Upper lobe of right lung (tissue), 1 donor: ENCODE results near the gene EIF3K. TPM values are rescaled to one million over a fixed set of nuclear protein-coding genes. Genes with fewer than 3 reads are reported as not detected.
A peak's percentile ranks its signal among the peaks of the same experiment; 100 is the strongest.

Experiments used
- ATAC-seq: fragments of 200-7000 bp; cut with Tn5 transposase; one replicate; pipeline ENCODE4 v1.9.1; 2020; ENCODE audit warnings: mild to moderate bottlenecking, moderate library complexity
- DNase-seq: peaks from one replicate; pipeline ENCODE4 v3.0.0-alpha.2; 2020
- H3K27ac ChIP-seq: fragments of 200-600 bp; one replicate; pipeline ENCODE4 v1.8.0; 2022
- H3K27me3 ChIP-seq: fragments of 200-600 bp; one replicate; pipeline ENCODE4 v1.8.0; 2022; ENCODE audit warnings: mild to moderate bottlenecking
- H3K36me3 ChIP-seq: fragments of 200-600 bp; one replicate; pipeline ENCODE4 v1.8.0; 2022
- H3K4me1 ChIP-seq: fragments of 200-600 bp; one replicate; pipeline ENCODE4 v1.8.0; 2022
- H3K4me3 ChIP-seq: fragments of 200-600 bp; one replicate; pipeline ENCODE4 v1.8.0; 2022; ENCODE audit warnings: mild to moderate bottlenecking
- H3K9me3 ChIP-seq: fragments of 200-600 bp; one replicate; pipeline ENCODE4 v1.8.0; 2022
- intact Hi-C: fragments of 100-400 bp; cut with DNase I; formaldehyde crosslinking; loops from one replicate; pipeline ENCODE4 v1.11.0; 2022
- total RNA-seq: library from RNA; stranded (reverse); fragmentation: NEBNext Ultra II Directional; extraction: Animal tissue kit (Norgen Biotek cat#: 25700); gene quantifications from one replicate; pipeline ENCODE4 v1.2.1, GENCODE V29; 2021
- TF ChIP-seq, protein P1 (sequence below): fragments of 200-600 bp; IDR thresholded peaks from one replicate; pipeline ENCODE4 v1.8.0; 2022; ENCODE audit warnings: antibody characterized with exemption
- donor health status: DM: no; HTN: yes; CAD: no; lungs with severe emphysema.

The EIF3K gene
- total RNA-seq, 1 donor from 2014 or later, result 215 TPM

DNA sequence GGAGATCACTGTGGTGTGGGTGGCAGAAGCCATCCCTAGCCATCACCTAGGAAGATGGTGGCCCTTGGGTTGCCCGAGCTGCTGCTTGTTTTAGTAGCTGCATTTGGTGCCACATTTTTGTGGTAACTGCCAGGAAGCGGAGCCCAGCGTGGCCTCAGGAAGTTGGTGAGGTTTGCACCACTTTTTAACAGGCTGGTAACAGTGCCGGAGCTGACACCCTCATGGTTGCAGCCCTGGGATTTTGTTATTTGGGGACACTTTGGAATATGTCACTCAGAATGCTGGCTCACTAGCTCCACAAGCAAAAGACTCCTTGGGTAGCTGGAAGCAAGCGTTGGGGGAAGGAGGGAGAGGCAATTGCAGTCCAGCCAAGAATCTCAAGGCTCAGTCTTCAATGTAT is 50.6 kb downstream of the EIF3K start:
- intact Hi-C loops, result no loop called here
- Histone ChIP-seq H3K9me3 (no peaks in the 10 kb centered on the region), H3K4me1 (peaks cover 86% of the 10 kb centered on the region), H3K27ac (peak overlapping the region; percentile 90), H3K4me3 (no peak overlapping the region), H3K36me3 (no peaks in the 10 kb centered on the region), H3K27me3 (no peaks in the 10 kb centered on the region)
- ATAC-seq (no peak), DNase-seq (no peak)
- TF ChIP-seq, protein P1, sequence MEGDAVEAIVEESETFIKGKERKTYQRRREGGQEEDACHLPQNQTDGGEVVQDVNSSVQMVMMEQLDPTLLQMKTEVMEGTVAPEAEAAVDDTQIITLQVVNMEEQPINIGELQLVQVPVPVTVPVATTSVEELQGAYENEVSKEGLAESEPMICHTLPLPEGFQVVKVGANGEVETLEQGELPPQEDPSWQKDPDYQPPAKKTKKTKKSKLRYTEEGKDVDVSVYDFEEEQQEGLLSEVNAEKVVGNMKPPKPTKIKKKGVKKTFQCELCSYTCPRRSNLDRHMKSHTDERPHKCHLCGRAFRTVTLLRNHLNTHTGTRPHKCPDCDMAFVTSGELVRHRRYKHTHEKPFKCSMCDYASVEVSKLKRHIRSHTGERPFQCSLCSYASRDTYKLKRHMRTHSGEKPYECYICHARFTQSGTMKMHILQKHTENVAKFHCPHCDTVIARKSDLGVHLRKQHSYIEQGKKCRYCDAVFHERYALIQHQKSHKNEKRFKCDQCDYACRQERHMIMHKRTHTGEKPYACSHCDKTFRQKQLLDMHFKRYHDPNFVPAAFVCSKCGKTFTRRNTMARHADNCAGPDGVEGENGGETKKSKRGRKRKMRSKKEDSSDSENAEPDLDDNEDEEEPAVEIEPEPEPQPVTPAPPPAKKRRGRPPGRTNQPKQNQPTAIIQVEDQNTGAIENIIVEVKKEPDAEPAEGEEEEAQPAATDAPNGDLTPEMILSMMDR, result no peak

DNA sequence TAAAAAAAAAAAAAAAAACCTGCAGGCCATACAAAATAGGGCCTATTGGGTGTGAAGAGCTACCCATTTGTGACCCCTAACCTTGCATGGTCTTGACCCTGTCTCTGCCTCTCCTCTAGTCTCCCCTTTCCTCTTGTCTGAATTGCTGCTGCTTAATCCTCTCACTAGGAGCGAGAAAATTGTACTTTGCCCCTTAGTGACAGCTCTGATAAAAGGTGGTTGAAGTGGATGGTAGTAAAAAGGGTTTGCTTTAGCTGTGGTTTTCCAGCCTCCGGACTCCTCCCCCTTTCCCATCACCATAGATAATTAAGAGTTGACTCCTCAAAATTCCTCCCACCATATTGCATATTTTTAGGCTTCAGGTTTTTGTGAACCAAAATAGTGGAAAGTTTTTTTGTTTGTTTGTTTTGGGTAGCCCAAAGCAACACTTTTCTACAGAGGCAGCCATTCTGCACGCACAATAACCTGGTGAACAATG is 52.0 kb downstream of the EIF3K start:
- TF ChIP-seq, protein P1, result no peak
- H3K36me3 ChIP-seq, result no peaks in the 10 kb centered on the region
- H3K4me3 ChIP-seq, result no peak overlapping the region
- no peak for DNase-seq
- no peak for ATAC-seq
- intact Hi-C loops, result no loop called here
- H3K27me3 ChIP-seq, result no peaks in the 10 kb centered on the region
- H3K4me1 ChIP-seq, result peaks cover 86% of the 10 kb centered on the region
- H3K27ac ChIP-seq, result peak overlapping the region; percentile 36
- H3K9me3 ChIP-seq, result no peaks in the 10 kb centered on the region

DNA sequence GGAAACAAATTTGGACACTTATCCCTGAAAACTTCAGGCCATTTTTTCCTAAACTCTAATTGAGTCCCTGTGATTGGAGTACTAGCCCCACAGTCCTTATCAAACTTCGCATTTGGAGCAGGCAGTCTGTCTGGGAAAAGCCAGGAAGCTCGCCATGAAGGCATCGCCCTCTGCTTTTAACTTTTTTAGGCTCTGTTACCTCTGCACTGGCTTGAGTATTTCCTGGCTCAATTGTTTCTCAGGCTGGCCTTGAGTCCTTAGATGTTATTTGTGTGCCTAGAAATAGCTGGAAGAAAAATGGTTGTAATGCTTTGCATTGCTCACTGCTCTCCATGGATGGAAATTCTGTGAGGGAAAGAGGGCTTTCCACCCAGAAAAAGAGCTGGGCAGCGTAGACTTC is 52.7 kb downstream of the EIF3K start:
- Histone ChIP-seq H3K27me3 (no peaks in the 10 kb centered on the region), H3K4me3 (no peak overlapping the region), H3K9me3 (no peaks in the 10 kb centered on the region), H3K4me1 (peaks cover 86% of the 10 kb centered on the region), H3K27ac (peak overlapping the region; percentile 36), H3K36me3 (no peaks in the 10 kb centered on the region)
- ATAC-seq (no peak), DNase-seq (no peak)
- intact Hi-C loops, result no loop called here
- TF ChIP-seq, protein P1, result no peak

DNA sequence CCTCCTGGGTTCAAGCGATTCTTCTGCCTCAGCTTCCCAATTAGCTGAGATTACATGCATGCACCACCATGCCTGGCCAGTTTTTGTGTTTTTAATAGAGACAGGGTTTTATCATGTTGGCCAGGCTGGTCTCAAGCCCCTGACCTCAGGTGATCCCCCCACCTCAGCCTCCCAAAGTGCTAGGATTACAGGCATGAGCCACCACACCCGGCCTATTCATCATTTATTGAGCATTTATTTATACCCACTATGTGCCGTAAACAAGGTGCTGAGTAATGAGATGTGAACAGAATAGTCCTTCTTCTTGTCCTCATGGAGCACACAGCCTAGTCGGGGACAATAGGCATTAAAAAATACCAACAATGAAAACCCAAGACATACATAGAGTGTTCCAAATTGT is 54.0 kb downstream of the EIF3K start:
- no peak overlapping the region for H3K4me3 ChIP-seq

DNA sequence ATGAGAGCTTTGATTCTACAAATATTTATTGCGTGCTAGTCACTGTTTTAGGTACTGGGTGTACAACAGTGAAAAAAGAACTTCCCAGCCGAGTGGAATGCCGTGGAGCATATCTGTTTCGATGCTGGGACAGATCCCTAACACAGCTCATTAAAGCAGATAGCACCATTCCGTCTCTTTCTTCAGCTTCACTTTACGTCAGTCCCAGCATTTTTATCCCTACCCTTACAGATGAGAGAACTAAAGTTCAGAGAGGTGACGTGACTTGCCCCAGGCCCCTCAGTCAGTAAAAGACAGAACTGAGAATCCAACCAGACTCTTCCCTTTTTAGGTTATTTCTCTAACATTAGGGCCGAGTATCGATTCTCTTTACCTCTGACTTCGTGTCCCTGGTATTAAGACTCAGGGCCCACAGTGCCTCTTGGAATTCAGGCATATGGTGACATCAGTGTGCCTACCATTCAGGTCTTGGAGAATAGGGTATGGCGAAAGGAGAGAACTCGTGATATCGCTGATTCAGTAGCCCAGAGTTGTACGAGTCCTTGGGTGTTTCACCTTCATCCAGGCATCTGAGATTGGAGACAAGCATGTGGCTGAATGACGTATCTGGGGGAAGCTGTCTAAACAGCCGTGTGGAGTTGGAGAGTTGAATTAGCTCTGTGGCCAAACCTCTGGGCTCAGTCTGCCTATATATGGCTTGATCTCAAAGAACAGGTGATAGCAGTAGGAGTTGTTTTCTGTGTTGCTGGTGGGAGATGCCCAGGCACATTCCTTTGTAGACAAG is 55.6 kb downstream of the EIF3K start:
- intact Hi-C loops, result no loop called here
- DNase-seq, result no peak
- Histone ChIP-seq H3K36me3 (peaks cover 5% of the 10 kb centered on the region), H3K4me1 (peaks cover 83% of the 10 kb centered on the region), H3K9me3 (no peaks in the 10 kb centered on the region), H3K4me3 (no peak overlapping the region), H3K27me3 (no peaks in the 10 kb centered on the region), H3K27ac (peak overlapping the region; percentile 55)
- ATAC-seq, result peak; percentile 45
- TF ChIP-seq, protein P1, result no peak

More for the DNA sequence above, 54.0 kb downstream of the EIF3K start:
- DNase-seq, result no peak
- no peak for ATAC-seq
- H3K9me3 ChIP-seq, result no peaks in the 10 kb centered on the region
- no peaks in the 10 kb centered on the region for H3K27me3 ChIP-seq
- TF ChIP-seq, protein P1, result no peak
- H3K4me1 ChIP-seq, result peaks cover 85% of the 10 kb centered on the region
- intact Hi-C loops, result no loop called here
- H3K36me3 ChIP-seq, result peaks cover 5% of the 10 kb centered on the region
- no peak overlapping the region for H3K27ac ChIP-seq
